AG04450 (cell line): ENCODE results near the gene SLC35F1. TPM values are rescaled to one million over a fixed set of nuclear protein-coding genes. Genes with fewer than 3 reads are reported as not detected.
"Not testable (repeated sequence)": the region's sequence is repeated elsewhere in the genome, so short reads cannot be mapped to it uniquely, and the experiment has no call there.

Experiments used
- CTCF ChIA-PET: fragments of 300-600, 350-600 bp; formaldehyde crosslinking; extraction: SDS; loops from one replicate; lab custom pipeline; 2022; ENCODE audit warnings: antibody characterized with exemption, inconsistent platforms; lab: Charles Lee
- POLR2A ChIA-PET: fragments of 350-600 bp; formaldehyde crosslinking; extraction: SDS; loops from one replicate; lab custom pipeline; 2021; ENCODE audit warnings: antibody characterized with exemption, inconsistent platforms; lab: Yijun Ruan, JAX
- DNase-seq: peaks from one replicate; pipeline ENCODE4 v3.0.0-alpha.2; 2011; ENCODE audit warnings: low read depth, low spot score
- H3K27ac ChIP-seq: one replicate; pipeline ENCODE4 v1.5.1; 2012; ENCODE audit warnings: low read depth, low read length, control low read depth
- H3K27me3 ChIP-seq: one replicate; pipeline ENCODE4 v1.6.0; 2012; ENCODE audit warnings: low read length; ENCODE audit not compliant: control insufficient read depth, insufficient read depth
- H3K4me3 ChIP-seq: 2 replicates; pipeline ENCODE4 v1.5.1; 2011; ENCODE audit warnings: mild to moderate bottlenecking, low read depth, low read length, control low read depth
- H3K9me3 ChIP-seq: 2 replicates; pipeline ENCODE4 v1.5.1; 2012; ENCODE audit warnings: low read length; ENCODE audit not compliant: control insufficient read depth, insufficient read depth
- CTCF ChIP-seq: IDR thresholded peaks from 2 replicates; pipeline ENCODE4 v1.5.1; 2011; ENCODE audit warnings: low read depth, low read length, control low read depth, inconsistent platforms
- polyA plus RNA-seq: library from polyadenylated mRNA; depleted of rRNA; stranded (reverse); fragments of >200 nt; gene quantifications from 2 replicates; pipeline ENCODE4 v1.2.3, GENCODE V29; 2011

Gene SLC35F1
- polyA plus RNA-seq, 1 experiment, result 0.14 TPM

DNA sequence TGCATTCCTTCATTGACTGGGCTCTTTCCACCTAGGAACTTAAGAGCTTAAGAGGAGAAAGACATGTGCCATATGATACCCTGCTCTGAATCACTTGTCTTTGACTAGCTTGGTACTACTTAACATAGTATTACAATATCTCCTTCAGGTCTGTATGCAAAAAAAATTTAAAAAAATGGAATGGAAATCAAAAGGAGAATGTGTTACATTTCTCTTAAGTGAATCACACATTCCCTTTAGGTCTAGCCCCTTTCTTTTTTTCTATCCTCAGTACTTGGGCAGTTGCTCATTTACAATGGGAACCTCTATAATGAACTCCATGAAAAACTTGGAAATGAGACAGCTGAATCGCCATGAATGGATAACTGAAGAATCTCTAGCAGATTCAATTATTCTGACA lies 53.8 kb downstream of the SLC35F1 start:
- no peak for TF ChIP-seq CTCF
- DNase-seq, result no peak
- ChIA-PET CTCF (interaction anchor here (1.8 kb wide), 1 partner anchor 15 kb away, joined by 8 read pairs; no protein-coding TSS in a partner anchor), POLR2A (no interaction called here)
- Histone ChIP-seq H3K9me3 (no peaks in the 10 kb centered on the region; the same call in 1 of the 2 replicates), H3K4me3 (no peak overlapping the region), H3K27ac (no peak overlapping the region), H3K27me3 (no peaks in the 10 kb centered on the region)

DNA sequence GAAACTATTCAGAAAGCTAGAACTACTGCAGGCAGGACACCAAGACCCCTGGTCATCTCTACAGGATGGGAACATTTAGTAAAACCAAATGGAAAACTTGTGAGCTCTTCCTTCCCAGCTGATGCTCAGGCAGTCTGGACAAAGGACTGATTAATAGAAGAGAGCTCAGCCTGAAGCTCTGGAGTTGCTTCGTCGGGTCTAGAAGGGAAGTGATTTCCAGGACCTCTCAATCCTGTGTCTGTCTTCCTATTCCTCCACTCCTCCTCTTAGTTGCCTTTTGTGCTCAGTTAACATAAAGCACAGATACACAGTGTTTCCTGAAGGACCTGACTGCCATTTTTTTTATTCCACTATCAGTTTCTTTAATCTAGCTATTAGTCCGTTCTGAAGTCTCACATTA lies 54.2 kb downstream of the SLC35F1 start:
- no peak overlapping the region for H3K27ac ChIP-seq
- no peak for TF ChIP-seq CTCF
- CTCF ChIA-PET, result interaction anchor here (1.8 kb wide), 1 partner anchor 15 kb away, joined by 8 read pairs; no protein-coding TSS in a partner anchor
- no peak overlapping the region for H3K4me3 ChIP-seq
- no peak for DNase-seq
- no peaks in the 10 kb centered on the region for H3K27me3 ChIP-seq
- H3K9me3 ChIP-seq, result no peaks in the 10 kb centered on the region; the same call in 1 of the 2 replicates
- POLR2A ChIA-PET, result no interaction called here

GRCh38 chr6:117965763-117966162 lies 58.7 kb downstream of the SLC35F1 start:
- H3K9me3 ChIP-seq, H3K4me3 ChIP-seq, DNase-seq, H3K27ac ChIP-seq, POLR2A ChIA-PET, H3K27me3 ChIP-seq: not testable (repeated sequence)
- CTCF ChIA-PET, result interaction anchor here (0.8 kb wide), 1 partner anchor 12 kb away, joined by 3 read pairs; no protein-coding TSS in a partner anchor

- CTCF ChIA-PET, result no interaction called here
- Histone ChIP-seq H3K27me3 (no peaks in the 10 kb centered on the region), H3K9me3 (no peaks in the 10 kb centered on the region), H3K4me3 (no peak overlapping the region), H3K27ac (no peak overlapping the region)
- no peak for TF ChIP-seq CTCF
- POLR2A ChIA-PET, result no interaction called here
- DNase-seq, result no peak
Measured at GRCh38 chr6:117971637-117972036, 64.6 kb downstream of the SLC35F1 start.

GRCh38 chr6:117974914-117975627 lies 68.0 kb downstream of the SLC35F1 start:
- POLR2A ChIA-PET, result no interaction called here
- Histone ChIP-seq H3K4me3 (no peak overlapping the region), H3K27ac (no peak overlapping the region), H3K27me3 (no peaks in the 10 kb centered on the region), H3K9me3 (no peaks in the 10 kb centered on the region)
- no peak for DNase-seq
- CTCF ChIA-PET, result interaction anchor here (0.7 to 2.0 kb wide), 7 partner anchors 13 to 1135 kb away, joined by 3 to 8 read pairs (median 4); no protein-coding TSS in a partner anchor
- TF ChIP-seq CTCF, result no peak
